GM21717 (cell line): ENCODE results near the gene TRPV2.

Experiments
- ATAC-seq: cut with Tn5 transposase; IDR thresholded peaks from one replicate; pipeline ENCODE4 v1.9.1; 2021; ENCODE audit warnings: mild to moderate bottlenecking, moderate library complexity; ENCODE audit not compliant: unreplicated experiment

Gene TRPV2

GRCh38 chr17:16453493-16453851, 38.1 kb downstream of the TRPV2 start:
- ATAC-seq, result no peak

GRCh38 chr17:16455997-16456741, 40.8 kb downstream of the TRPV2 start:
- ATAC-seq, result no peak

DNA sequence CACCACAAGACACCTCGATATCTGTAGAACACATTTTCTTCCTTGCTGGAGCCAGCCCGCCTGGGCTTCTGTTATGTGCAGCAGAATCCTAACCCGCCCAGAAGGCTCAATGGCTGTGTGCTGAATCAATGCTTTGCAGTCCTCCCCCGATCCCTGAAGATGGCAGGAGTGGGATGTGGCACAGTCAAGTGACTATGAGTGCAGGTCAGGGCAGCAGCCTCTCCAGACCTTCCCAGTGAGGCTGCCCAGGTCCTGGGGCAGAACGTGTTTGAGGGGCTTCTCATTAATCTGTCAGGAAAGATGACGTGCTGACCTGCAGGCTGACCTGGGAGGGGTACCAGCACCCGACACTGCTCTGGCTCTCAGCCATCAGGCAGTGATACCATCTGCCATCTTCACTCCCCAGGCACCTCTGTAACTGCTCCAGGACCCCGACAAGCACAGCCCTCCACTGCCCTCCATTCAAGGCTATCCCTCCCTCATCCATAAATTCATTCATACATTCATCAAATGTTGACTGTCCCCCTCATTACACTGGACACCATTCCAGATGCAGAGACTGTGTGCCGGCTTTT, 41.5 kb downstream of the TRPV2 start:
- ATAC-seq, result no peak

DNA sequence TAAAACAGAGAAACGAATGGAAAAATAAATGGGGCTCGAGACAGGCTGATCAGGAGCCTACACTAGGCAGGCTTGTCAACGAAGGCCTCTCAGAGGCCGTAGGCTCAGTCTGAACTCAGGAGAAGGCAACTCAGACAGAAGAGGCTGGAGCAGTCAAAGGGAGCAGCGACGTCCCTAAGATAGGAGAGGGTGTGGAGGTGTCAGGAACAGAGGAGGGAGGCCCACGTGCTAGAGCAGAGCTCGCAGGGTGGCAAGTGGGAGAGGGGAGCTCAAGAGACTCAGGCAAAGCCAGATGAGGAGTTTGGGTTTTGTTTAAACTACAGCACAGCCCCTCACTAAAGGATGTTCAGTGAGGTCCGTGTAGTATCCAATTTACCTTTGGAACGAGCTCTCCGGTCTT, 43.9 kb downstream of the TRPV2 start:
- ATAC-seq, result no peak

GRCh38 chr17:16459855-16460550, 44.6 kb downstream of the TRPV2 start:
- no peak for ATAC-seq

GRCh38 chr17:16460796-16461605, 45.6 kb downstream of the TRPV2 start:
- no peak for ATAC-seq

GRCh38 chr17:16461606-16461866, 46.2 kb downstream of the TRPV2 start:
- no peak for ATAC-seq

GRCh38 chr17:16462070-16462864, 46.9 kb downstream of the TRPV2 start:
- ATAC-seq, result no peak

DNA sequence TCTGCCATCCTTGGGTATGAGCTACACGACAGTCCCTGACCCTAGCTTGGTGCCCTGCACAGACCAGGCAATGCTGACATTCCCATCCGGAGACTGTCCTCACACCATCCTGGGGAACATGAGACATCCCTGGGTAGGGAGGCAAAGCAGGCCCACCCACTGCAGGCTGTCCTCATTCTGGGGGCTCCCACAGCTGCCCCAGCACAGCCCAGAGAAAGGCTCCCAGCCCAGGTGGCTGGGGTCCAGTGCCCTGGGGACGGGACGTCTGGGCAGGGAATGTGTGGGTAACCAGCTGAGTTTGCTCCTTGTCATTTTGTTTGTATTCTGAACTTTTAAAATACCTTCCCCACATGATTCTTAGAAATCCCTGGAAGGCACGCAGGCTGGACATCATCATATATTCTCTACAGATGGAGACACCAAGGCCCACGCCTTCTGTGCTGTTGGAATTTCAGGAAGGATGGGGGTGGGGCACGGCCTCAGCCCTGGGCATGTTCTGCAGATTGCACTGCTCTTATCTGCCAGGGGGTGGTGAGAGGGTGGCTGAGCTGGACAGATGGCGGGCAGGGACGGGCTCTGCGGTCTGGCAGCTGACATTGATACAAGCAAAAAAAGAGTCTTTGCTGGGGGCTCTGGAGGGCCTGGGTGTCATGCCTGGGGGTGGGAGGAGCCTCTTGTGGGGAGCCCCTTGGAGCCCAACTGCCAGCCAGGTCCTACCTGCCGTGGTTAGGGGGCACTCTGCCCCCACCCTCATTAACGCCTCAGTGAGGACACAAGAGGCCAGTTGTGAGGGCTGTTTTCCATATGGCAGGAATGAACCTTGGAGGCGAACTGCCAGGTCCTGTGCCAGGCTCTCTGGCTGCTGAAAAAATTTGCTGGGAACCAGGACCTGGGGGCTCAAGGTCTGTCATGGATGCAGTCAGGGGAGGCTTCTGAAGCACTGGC, 48.3 kb downstream of the TRPV2 start:
- no peak for ATAC-seq

DNA sequence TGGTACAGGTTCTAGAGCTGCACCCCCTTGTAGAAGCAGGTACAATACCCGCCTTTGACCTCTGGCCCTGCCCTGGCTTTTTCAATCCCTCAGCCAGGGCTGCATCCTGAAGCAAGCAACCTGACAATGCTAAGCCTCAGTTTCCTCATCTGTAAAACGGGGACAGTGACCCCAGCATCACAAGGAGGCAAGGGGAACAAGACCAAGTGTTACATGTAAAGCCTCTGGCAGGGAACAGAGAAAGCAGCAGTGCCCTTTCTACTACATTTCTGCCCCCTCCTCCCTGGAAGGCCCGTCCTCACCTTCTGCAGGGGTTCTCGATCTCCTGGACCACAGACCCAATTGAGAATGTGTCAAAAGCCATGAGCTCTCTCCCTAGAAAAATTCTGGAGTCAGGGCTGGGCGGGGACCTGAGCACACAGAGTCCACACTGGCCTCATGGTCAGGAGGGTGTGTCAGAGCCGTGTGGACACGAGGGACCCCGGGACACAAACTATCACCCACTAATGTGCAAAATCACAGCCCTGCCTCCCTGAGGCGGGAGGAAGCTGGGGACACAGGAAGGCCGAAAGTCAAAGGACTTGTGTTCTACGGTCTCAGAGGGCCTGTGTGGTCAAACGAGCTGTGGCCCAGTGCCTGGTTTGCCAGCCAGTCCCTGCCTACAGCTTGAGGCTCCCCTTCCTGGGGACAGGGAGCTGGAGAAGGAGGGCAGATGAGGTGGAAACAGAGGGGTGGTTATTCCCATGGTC, 49.1 kb downstream of the TRPV2 start:
- no peak for ATAC-seq

- no peak for ATAC-seq
These were observed 49.6 kb downstream of the TRPV2 start for GRCh38 chr17:16465052-16465312.

GRCh38 chr17:16465861-16466338, 50.5 kb downstream of the TRPV2 start:
- ATAC-seq, result no peak

- ATAC-seq, result no peak
These were observed 51.0 kb downstream of the TRPV2 start for GRCh38 chr17:16466407-16466806.

GRCh38 chr17:16467044-16467443, 51.7 kb downstream of the TRPV2 start:
- ATAC-seq, result no peak

GRCh38 chr17:16467886-16468285, 52.5 kb downstream of the TRPV2 start:
- ATAC-seq, result no peak

DNA sequence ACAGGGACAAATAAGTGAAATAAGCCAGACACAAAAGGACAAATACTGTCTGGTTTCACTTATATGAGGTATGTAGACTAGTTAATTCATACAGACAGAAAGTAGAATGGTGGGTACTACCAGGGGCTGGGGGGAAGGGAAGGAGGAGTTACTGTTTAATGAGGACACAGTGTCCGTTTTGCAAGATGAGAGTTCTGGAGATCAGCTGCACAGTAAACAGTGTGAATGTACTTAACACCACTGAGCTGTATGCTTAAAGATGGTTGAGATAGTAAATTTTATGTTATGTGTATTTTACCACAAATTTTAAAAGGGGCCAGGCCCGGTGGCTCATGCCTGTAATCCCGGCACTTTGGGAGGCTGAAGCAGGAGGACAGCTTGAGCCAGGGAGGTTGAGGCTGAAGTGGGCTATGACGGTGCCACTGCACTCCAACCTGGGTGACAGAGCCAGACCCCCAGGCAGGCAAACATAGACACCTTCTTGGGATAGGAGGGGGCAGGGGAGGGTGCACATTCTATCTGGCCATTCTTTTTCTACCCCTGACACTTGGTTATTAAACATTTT, 53.1 kb downstream of the TRPV2 start:
- no peak for ATAC-seq

GRCh38 chr17:16470265-16470664, 54.9 kb downstream of the TRPV2 start:
- ATAC-seq, result no peak

DNA sequence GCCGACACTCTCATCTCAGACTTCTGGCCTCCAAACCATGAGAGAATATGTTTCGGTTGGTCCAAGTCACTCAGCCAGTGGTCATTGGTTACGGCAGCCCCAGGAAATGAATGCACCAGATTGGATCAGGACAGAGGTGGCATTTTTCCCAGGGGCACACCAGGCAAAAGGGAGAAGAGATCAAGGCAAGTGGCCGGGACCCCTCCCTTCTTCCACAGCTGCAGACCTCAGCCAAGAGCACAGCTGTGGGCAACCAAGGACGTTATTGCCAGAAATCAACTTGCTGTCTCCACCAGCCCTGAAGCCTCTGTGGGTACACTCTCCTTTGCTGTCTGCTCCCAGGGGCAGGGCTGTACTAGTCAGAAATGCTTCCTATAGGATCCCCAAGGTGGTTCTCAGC, 55.9 kb downstream of the TRPV2 start:
- ATAC-seq, result no peak

- no peak for ATAC-seq
These were observed 57.2 kb downstream of the TRPV2 start for GRCh38 chr17:16472539-16472938.
